COLO668 (cell line): ENCODE data around the gene PRELID1.

Source experiments
- DNase-seq: peaks from one replicate; lab custom pipeline; 2025; ENCODE audit not compliant: unreplicated experiment; lab: John Stamatoyannopoulos, UW

PRELID1 gene

GRCh38 chr5:177313561-177314259, 10.1 kb downstream of the PRELID1 start:
- no peak for DNase-seq

- no peak for DNase-seq
Observed at GRCh38 chr5:177314376-177315342, 11.1 kb downstream of the PRELID1 start.

- DNase-seq = no peak
Observed at GRCh38 chr5:177315411-177315810, 11.8 kb downstream of the PRELID1 start.

GRCh38 chr5:177316005-177316404, 12.4 kb downstream of the PRELID1 start:
- DNase-seq = no peak

GRCh38 chr5:177317959-177318377, 14.4 kb downstream of the PRELID1 start:
- peak; percentile 43 for DNase-seq

- no peak for DNase-seq
Observed at GRCh38 chr5:177319913-177320588, 16.5 kb downstream of the PRELID1 start.

- DNase-seq = no peak
Observed at GRCh38 chr5:177320879-177321278, 17.3 kb downstream of the PRELID1 start.

GRCh38 chr5:177325868-177326381, 22.3 kb downstream of the PRELID1 start:
- no peak for DNase-seq

- DNase-seq = no peak
Observed at GRCh38 chr5:177327539-177328522, 24.2 kb downstream of the PRELID1 start.

- no peak for DNase-seq
Observed at GRCh38 chr5:177328545-177329231, 25.1 kb downstream of the PRELID1 start.

GRCh38 chr5:177329883-177330282, 26.3 kb downstream of the PRELID1 start:
- DNase-seq = no peak

- no peak for DNase-seq
Observed at GRCh38 chr5:177330991-177331842, 27.6 kb downstream of the PRELID1 start.

GRCh38 chr5:177332031-177332895, 28.7 kb downstream of the PRELID1 start:
- DNase-seq = no peak

- no peak for DNase-seq
Observed at GRCh38 chr5:177332896-177333260, 29.3 kb downstream of the PRELID1 start.

GRCh38 chr5:177333420-177334154, 30.0 kb downstream of the PRELID1 start:
- no peak for DNase-seq

- DNase-seq = no peak
Observed at GRCh38 chr5:177334155-177334551, 30.6 kb downstream of the PRELID1 start.
